Stimulated activated naive CD4-positive, alpha-beta T cell (primary cell): Measurements from ENCODE around the gene DCTD.
A peak's percentile ranks its signal among the peaks of the same experiment; 100 is the strongest.

Experiments used
- DNase-seq, 6 experiments: peaks; one replicate each; lab custom pipeline; 2025; lab: John Stamatoyannopoulos, UW

Gene DCTD

GRCh38 chr4:182917182-182918043 lies at the start of gene DCTD:
Gene DCTD (minus strand): TSS chr4:182917386. CDS start chr4:182915568, 1,818 bp downstream.
- peak; percentile 56 to 86 (median 68) for DNase-seq

GRCh38 chr4:182960746-182961145 lies 43.6 kb upstream of the DCTD start:
- no peak for DNase-seq

GRCh38 chr4:182960228-182960627 lies 43.0 kb upstream of the DCTD start:
- no peak for DNase-seq

GRCh38 chr4:182955411-182955810 lies 38.2 kb upstream of the DCTD start:
- DNase-seq, result no peak

- DNase-seq, result no peak
Measured at GRCh38 chr4:182944484-182945213, 27.5 kb upstream of the DCTD start.

GRCh38 chr4:182939680-182940079 lies 22.5 kb upstream of the DCTD start:
- no peak for DNase-seq

- DNase-seq, result peak; percentile 23 to 57 (median 30)
Measured at GRCh38 chr4:182938205-182938645, 21.0 kb upstream of the DCTD start.

- no peak for DNase-seq
Measured at GRCh38 chr4:182937268-182938204, 20.4 kb upstream of the DCTD start.

- no peak for DNase-seq
Measured at GRCh38 chr4:182932651-182933050, 15.5 kb upstream of the DCTD start.

GRCh38 chr4:182931691-182932345 lies 14.6 kb upstream of the DCTD start:
- no peak for DNase-seq

GRCh38 chr4:182930889-182931288 lies 13.7 kb upstream of the DCTD start:
- DNase-seq, result no peak

- no peak for DNase-seq
Measured at GRCh38 chr4:182929296-182929695, 12.1 kb upstream of the DCTD start.

GRCh38 chr4:182928061-182928460 lies 10.9 kb upstream of the DCTD start:
- no peak for DNase-seq

- DNase-seq, result no peak
Measured at GRCh38 chr4:182927505-182927904, 10.3 kb upstream of the DCTD start.

- DNase-seq, result no peak
Measured at GRCh38 chr4:182925855-182926254, 8.7 kb upstream of the DCTD start.

- peak; percentile 7 to 53 (median 42) for DNase-seq
Measured at GRCh38 chr4:182925298-182925757, 8.1 kb upstream of the DCTD start.

GRCh38 chr4:182924497-182924896 lies 7.3 kb upstream of the DCTD start:
- no peak for DNase-seq

- no peak for DNase-seq
Measured at GRCh38 chr4:182923796-182924340, 6.7 kb upstream of the DCTD start.

GRCh38 chr4:182923366-182923765 lies 6.2 kb upstream of the DCTD start:
- no peak for DNase-seq

GRCh38 chr4:182922501-182923284 lies 5.5 kb upstream of the DCTD start:
- no peak for DNase-seq
